Nucleus accumbens (tissue), 56 donors: ENCODE measurements around the gene SFT2D3.
"Not testable (repeated sequence)": the region's sequence is repeated elsewhere in the genome, so short reads cannot be mapped to it uniquely, and the experiment has no call there.

ENCODE experiments used
- DNase-seq, 56 donors: peaks; one replicate each; lab custom pipeline; 2025; lab: John Stamatoyannopoulos, UW

The SFT2D3 gene

DNA sequence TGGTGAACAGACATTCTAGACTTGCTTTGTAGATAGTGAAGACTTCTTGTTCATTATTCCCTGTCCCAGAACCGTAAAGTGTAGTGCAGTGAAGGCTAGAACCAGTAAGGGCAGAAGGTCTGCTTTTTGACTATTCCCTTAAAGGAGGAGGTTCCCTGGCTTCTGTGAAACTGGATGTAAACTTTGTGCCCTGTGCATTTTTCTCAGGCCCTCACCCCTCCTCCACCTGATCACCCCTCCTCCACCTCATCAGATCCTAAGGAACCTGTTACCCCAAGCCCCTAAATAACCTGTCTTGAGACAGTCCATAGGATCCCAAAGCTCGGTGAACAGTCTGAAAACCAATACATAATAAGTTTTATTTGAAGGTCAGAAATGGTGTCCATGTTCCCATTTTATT lies 33.7 kb downstream of the SFT2D3 start:
- no peak for DNase-seq

DNA sequence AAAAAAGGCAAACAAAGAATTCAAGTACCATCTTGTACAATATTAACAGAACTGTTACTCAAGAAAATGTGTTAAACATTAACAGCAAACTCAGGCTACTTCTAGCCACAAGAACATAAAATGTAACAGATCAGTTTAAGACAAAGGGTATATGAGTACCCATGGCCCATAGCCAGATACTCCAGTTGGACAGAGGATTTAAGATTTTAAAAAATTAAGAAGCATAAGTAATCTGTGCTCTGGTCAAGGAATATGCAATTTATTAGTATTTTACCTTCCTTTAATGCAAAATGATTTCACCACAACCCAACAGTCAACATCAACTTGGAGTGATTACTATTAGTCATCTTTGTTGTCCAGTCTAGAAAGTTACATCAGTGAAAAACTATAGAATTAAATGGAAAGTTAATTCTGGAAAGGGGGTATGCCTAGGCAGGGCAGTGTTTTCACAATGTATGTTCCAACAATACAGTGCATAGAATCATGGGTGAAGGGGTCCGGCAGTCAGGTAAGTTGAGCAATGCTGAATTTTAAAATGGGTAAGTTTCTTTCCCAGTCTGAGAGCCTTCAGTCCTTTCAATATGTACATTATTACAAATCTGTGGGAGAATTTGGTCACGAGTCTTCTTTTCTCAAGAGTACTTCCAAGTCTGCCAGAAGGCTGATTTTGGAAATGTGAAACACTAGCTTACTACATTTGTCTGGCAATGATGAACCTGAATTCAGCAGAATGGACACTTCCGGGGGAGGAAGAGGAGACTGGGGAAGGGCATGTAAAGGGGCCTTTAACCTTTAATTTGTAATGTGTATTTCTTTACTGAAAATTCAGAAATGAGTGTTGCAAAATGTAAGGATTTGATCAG lies 34.5 kb downstream of the SFT2D3 start:
- no peak for DNase-seq

DNA sequence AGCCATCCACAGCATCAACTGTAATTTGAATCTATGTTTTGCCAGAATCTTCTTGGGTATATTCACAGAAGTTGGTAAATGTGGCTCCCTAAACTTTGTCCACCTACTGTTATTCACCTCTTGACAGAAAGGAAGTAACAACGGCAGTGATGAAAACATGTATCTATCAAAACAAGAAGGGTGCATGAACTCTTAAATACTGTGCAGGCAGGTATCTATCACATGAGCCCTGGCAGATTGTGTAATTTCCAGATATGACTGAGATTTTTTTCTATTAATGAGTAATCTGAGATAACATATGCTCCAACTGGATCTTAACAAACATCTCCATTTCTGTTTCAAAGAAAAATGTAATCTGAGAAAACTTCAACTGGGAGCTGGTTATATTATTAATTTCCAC lies 36.6 kb downstream of the SFT2D3 start:
- DNase-seq = no peak

DNA sequence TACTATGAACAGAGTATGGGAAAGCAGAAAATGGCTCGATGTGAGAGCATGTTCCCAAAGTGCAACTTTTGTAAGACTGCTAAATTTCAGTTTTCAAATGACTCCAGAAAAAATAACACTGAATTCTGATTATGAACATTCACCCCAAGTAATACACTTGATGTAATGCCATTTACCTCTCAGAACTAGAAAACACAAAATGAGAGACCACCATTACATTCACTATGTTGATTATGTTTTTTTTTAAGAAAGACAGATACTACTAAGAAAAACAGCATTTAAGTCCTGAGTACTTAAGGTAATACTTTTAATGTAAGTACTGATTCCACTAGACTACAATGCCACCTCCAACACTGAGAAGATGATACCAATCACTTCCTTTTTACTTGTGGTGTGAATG lies 38.5 kb downstream of the SFT2D3 start:
- no peak for DNase-seq

DNA sequence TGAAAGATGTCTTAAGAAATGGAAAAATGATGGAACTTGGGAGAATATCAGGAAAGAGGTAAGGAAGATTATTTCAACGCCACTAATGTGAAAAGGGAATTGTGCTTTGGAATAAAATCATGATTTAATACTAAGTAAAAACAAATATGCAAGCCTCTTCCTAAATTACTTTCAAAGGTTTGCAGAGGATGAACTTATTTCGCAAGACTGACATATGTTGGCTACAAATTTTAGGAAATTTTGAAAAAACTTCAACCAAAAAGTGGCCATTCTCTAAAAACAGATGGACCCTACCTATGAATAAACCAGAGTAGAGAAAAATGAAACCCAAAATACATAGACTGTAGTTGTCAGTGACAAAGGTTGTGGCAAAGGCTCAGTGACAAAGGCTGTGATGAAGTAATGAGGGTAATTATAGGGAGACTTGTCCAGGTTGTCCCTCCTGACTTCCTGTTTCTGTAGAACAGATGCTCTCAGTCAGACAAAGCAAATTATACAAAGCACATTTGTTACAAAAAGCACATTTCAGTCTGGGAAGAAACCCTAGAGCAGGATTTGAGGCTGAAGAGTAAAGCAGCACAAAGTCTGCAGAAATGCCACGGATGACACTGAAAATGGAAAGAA lies 39.5 kb downstream of the SFT2D3 start:
- no peak for DNase-seq

DNA sequence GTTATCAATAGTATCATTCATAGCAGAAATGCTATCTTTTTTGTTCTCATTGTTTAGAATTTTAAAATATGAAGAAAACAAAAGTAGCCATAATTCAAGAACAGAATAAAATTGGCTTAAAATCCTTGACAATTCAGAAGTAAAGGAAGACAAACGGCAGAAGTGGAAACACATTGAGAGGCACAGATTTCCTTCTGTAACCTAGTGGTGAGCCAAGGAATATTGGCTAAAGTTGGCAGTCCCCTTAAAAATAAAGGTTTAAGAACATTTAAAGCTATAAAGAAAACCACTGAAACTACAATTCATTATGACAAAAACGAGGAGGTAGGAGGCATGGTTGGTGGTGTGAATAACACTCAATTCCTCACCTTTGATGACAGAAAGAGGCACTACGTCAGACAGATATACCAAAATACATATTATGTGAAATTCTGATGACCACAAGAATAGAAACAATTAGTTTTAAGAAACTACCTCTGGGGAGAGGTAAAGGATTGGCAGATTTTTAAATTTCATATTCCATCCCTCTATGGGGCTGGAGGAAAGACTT lies 42.3 kb downstream of the SFT2D3 start:
- no peak for DNase-seq

DNA sequence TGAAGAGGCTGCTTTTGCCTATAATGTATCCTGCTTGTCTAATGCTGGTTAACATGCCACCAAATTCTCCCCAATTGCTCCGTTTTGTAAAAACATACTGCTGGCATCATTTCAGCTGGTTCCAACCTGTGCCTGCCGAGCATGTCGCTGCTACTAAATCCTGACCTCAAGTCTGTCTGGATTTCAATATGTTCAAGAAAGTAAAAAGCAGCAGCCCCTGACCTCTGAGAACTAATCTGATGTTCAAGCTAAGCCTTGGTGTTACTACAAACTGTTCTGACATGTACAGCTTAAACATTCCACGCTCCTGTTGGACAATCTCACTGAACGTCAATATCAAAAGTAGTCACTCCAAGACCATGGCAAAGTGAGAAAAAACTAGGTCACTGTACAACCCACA lies 46.3 kb downstream of the SFT2D3 start:
- no peak for DNase-seq

DNA sequence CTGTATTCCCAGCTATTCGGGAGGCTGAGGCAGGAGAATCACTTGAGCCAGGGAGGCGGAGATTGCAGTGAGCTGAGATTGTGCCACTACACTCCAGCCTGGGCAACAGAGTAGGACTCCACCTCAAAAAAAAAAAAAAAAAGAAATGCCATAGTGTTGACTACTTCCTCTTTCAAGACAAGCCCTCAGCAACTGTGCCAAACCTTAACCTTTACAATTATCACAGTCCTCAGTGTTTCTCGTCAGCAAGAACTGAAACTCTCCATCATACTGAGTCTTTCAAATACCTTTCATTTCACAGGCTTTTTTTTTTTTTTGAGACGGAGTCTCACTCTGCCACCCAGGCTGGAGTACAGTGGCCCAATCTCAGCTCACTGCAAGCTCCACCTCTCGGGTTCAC lies 48.2 kb downstream of the SFT2D3 start:
- not testable (repeated sequence) for DNase-seq

DNA sequence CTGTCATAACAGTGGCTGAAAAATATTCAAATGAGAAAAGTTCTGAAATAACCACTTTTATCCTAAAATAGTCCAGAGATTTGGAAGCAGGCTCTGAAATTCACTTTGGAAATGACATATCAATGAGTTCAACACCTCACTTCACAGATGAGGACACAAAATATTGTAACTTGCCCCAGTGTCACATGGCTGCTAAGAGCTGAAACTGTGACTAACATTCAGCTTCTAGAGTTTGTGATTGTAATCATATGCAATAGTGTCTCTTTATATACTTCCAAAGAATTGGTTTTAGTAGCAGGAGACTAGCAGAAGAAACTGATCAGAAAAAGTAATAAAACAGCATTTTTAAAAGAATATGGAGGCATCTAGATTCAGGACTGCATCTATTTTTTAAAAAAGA lies 52.1 kb downstream of the SFT2D3 start:
- DNase-seq = no peak

DNA sequence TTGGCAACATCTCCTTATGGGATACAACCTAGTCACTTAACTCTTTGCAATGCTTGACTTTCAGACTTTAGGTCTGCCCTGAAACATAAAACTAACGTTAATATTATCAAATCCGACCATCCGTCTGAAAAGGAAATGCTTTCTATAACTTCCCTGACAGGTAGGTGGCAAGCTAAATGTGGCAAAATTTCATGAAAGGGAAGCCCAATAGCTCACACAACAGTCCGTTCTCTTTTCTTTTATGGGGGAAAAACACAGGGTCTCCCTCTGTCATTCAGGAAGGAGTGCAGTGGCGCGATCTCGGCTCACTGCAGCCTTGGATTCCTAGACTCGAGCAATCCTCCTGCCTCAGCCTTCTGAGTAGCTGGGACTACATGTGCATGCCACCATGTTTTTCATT lies 52.9 kb downstream of the SFT2D3 start:
- DNase-seq = no peak
